ENCODE data around the gene ALG9. TPM values are rescaled to one million over a fixed set of nuclear protein-coding genes. Genes with fewer than 3 reads are reported as not detected.

ALG9 gene
- total RNA-seq, 1 experiment from 2014 or later = 27.8 TPM

DNA sequence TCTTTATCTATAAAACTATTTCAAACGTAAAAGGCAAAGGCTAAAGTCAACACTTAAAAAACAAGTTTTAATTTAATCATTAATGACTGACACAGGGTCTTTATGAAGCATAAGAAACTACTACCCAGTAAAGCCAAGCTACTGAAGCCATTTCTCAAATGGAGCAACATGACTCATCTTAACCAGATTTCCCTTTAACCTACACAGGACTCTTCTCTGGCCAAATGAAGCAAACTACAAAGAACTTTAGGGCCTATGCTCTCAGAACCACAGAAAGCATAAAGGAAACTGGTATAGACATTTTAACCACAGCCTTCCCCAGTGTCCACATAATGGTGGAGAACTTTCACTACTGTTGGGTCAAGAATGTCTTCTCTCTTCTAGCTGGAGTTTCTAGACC, 34.7 kb downstream of the ALG9 start:
- CTCF ChIA-PET = interaction anchor here (0.5 kb wide), 1 partner anchor 35 kb away, joined by 6 read pairs; no protein-coding TSS in a partner anchor
- DNase-seq = no peak
- H3K9me3 ChIP-seq (ENCODE audit: insufficient read depth, low read depth) = no peaks in the 10 kb centered on the region
- peaks cover 16% of the 10 kb centered on the region; the same call in 1 of the 2 replicates for H3F3A ChIP-seq (ENCODE audit: insufficient read depth, low read depth)
- peak overlapping the region; percentile 25 for H3K27ac ChIP-seq
- no peak for TF ChIP-seq CTCF (conservative IDR thresholded peaks at IDR 0.05)
- no peak for TF ChIP-seq EZH2 (IDR thresholded peaks at IDR 0.05; ENCODE audit: low read depth)
- no peaks in the 10 kb centered on the region for H3K79me2 ChIP-seq (ENCODE audit: low read depth)
- no peak overlapping the region for H2AFZ ChIP-seq
- intact Hi-C loops (cut with micrococcal nuclease; ENCODE audit: unreplicated experiment) = no loop called here
- POLR2A ChIA-PET (ENCODE audit: unreplicated experiment) = no interaction called here
- H3K36me3 ChIP-seq (ENCODE audit: low read depth) = peaks cover 32% of the 10 kb centered on the region
- H4K20me1 ChIP-seq (ENCODE audit: insufficient read depth) = no peaks in the 10 kb centered on the region
- H3K4me3 ChIP-seq = no peak overlapping the region
- H3K4me1 ChIP-seq (replicated peaks; ENCODE audit: insufficient read depth) = peaks cover 35% of the 10 kb centered on the region
- H3K27me3 ChIP-seq (ENCODE audit: insufficient read depth, low read depth) = no peaks in the 10 kb centered on the region
- no TSS peak for BruUV-seq (replicated peaks)
- peak overlapping the region; percentile 7 for H3K4me2 ChIP-seq
- no peaks in the 10 kb centered on the region for H3K9me2 ChIP-seq (ENCODE audit: insufficient read depth)

DNA sequence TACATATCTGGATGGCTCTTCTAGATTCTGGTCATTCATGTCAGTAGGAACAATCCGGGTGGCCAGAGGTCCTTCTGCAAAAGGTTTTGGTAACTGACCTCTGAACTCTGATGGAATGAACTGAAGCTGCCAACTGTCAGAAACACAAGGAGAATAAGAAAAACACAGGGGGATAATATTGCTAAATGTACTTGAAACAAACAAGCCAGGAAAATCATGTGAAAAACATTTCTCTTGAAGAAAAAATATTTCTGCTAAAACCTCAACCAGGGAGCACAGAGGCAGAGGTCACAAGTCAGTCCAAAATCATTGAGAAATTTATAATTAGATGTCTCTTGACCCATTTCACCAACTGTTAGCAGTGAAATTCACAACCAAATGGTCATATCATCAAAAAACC, 35.2 kb downstream of the ALG9 start:
- CTCF ChIA-PET = no interaction called here

DNA sequence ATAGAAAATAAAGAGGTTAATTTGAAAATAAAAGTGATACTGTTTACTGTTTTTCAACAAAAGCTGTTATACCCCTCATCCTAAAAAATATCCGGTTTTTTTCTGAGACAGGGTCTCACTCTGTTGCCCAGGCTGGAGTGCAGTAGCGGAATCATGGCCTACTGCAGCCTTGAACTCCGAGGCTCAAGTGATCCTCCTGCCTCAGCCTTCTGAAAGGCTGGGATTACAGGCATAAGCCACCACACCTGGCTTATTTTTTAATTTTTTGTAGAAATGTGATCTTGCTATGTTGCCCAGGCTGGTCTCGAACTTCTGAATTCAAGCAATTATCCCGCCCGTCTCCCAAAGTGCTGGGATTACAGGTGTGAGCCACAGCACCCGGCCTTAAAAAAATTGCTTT, 35.7 kb downstream of the ALG9 start:
- intact Hi-C loops (cut with micrococcal nuclease; ENCODE audit: unreplicated experiment) = no loop called here
- H4K20me1 ChIP-seq (ENCODE audit: insufficient read depth) = no peaks in the 10 kb centered on the region
- no peaks in the 10 kb centered on the region for H3K9me3 ChIP-seq (ENCODE audit: insufficient read depth, low read depth)
- H3K27ac ChIP-seq = no peak overlapping the region
- no TSS peak for BruUV-seq (replicated peaks)
- H3K79me2 ChIP-seq (ENCODE audit: low read depth) = no peaks in the 10 kb centered on the region
- no peaks in the 10 kb centered on the region for H3K9me2 ChIP-seq (ENCODE audit: insufficient read depth)
- no peak overlapping the region for H3K4me2 ChIP-seq
- H3F3A ChIP-seq (ENCODE audit: insufficient read depth, low read depth) = peaks cover 9% of the 10 kb centered on the region; the same call in 1 of the 2 replicates
- H3K36me3 ChIP-seq (ENCODE audit: low read depth) = peaks cover 32% of the 10 kb centered on the region
- no peak overlapping the region for H2AFZ ChIP-seq
- H3K4me1 ChIP-seq (replicated peaks; ENCODE audit: insufficient read depth) = peaks cover 24% of the 10 kb centered on the region
- no peak for TF ChIP-seq CTCF (conservative IDR thresholded peaks at IDR 0.05)
- TF ChIP-seq EZH2 (IDR thresholded peaks at IDR 0.05; ENCODE audit: low read depth) = no peak
- no peaks in the 10 kb centered on the region for H3K27me3 ChIP-seq (ENCODE audit: insufficient read depth, low read depth)
- POLR2A ChIA-PET (ENCODE audit: unreplicated experiment) = no interaction called here
- CTCF ChIA-PET = no interaction called here
- no peak overlapping the region for H3K4me3 ChIP-seq
- DNase-seq = no peak

More for the DNA sequence above, 35.2 kb downstream of the ALG9 start:
- TF ChIP-seq CTCF (conservative IDR thresholded peaks at IDR 0.05) (no peak), EZH2 (IDR thresholded peaks at IDR 0.05; ENCODE audit: low read depth) (no peak)
- Histone ChIP-seq H3K79me2 (ENCODE audit: low read depth) (no peaks in the 10 kb centered on the region), H3K4me2 (peak overlapping the region; percentile 7), H3F3A (ENCODE audit: insufficient read depth, low read depth) (peaks cover 13% of the 10 kb centered on the region; the same call in 1 of the 2 replicates), H3K27me3 (ENCODE audit: insufficient read depth, low read depth) (no peaks in the 10 kb centered on the region), H3K4me1 (replicated peaks; ENCODE audit: insufficient read depth) (peaks cover 29% of the 10 kb centered on the region), H4K20me1 (ENCODE audit: insufficient read depth) (no peaks in the 10 kb centered on the region), H3K27ac (no peak overlapping the region), H3K36me3 (ENCODE audit: low read depth) (peaks cover 32% of the 10 kb centered on the region), H3K9me3 (ENCODE audit: insufficient read depth, low read depth) (no peaks in the 10 kb centered on the region), H2AFZ (no peak overlapping the region), H3K4me3 (no peak overlapping the region), H3K9me2 (ENCODE audit: insufficient read depth) (no peaks in the 10 kb centered on the region)
- intact Hi-C loops (cut with micrococcal nuclease; ENCODE audit: unreplicated experiment) = no loop called here
- no TSS peak for BruUV-seq (replicated peaks)
- POLR2A ChIA-PET (ENCODE audit: unreplicated experiment) = no interaction called here
- DNase-seq = no peak
